ENCODE measurements around the gene NUDC. TPM values are rescaled to one million over a fixed set of nuclear protein-coding genes. Genes with fewer than 3 reads are reported as not detected.

NUDC gene
- total RNA-seq, 1 experiment from 2014 or later: 118 TPM

DNA sequence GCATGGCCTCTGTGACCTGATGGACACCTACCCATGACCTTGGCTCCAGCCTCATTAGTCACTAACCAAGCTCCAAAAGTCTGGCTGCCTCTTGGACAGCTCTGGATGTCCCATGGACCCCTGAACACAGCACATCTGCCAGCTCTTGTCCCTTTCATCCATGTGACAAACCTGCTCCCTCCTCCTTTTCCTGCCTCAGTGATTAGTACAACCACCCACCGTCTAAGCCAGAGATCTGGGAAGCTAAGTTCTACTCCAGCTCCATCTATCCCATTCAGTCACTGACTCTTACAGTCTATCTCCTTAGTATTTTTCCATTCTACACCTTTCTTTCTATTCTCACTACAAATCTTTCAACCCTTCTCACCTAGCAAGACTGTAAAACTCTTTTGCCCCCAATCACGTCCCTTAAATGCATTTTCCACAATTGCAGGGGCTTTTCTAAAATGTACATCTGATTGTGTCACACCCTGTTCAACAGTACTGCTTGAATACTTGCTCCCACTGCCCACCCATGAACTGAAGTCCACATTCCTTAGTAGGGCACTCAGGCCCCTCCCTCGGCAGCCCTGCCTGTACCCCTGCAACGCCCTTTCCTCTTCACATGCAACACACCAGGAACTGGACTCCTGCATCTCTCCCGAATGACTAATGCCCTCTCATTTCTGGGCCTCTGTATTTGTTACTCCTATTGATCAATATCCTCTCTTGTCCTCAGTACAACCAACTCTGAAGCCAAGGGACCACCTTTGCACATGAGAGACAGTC lies 38.7 kb upstream of the NUDC start (continued):
- TF ChIP-seq, protein P1, sequence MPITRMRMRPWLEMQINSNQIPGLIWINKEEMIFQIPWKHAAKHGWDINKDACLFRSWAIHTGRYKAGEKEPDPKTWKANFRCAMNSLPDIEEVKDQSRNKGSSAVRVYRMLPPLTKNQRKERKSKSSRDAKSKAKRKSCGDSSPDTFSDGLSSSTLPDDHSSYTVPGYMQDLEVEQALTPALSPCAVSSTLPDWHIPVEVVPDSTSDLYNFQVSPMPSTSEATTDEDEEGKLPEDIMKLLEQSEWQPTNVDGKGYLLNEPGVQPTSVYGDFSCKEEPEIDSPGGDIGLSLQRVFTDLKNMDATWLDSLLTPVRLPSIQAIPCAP (CRISPR knock-in tag; IDR thresholded peaks at IDR 0.05): no peak
- TF ChIP-seq ZNF232 (CRISPR knock-in tag; IDR thresholded peaks at IDR 0.05) (no peak), KAT7 (CRISPR knock-in tag; IDR thresholded peaks at IDR 0.05; ENCODE audit: borderline replicate concordance) (no peak), ZNF423 (CRISPR knock-in tag; IDR thresholded peaks at IDR 0.05) (no peak)
- TF ChIP-seq, protein P2, sequence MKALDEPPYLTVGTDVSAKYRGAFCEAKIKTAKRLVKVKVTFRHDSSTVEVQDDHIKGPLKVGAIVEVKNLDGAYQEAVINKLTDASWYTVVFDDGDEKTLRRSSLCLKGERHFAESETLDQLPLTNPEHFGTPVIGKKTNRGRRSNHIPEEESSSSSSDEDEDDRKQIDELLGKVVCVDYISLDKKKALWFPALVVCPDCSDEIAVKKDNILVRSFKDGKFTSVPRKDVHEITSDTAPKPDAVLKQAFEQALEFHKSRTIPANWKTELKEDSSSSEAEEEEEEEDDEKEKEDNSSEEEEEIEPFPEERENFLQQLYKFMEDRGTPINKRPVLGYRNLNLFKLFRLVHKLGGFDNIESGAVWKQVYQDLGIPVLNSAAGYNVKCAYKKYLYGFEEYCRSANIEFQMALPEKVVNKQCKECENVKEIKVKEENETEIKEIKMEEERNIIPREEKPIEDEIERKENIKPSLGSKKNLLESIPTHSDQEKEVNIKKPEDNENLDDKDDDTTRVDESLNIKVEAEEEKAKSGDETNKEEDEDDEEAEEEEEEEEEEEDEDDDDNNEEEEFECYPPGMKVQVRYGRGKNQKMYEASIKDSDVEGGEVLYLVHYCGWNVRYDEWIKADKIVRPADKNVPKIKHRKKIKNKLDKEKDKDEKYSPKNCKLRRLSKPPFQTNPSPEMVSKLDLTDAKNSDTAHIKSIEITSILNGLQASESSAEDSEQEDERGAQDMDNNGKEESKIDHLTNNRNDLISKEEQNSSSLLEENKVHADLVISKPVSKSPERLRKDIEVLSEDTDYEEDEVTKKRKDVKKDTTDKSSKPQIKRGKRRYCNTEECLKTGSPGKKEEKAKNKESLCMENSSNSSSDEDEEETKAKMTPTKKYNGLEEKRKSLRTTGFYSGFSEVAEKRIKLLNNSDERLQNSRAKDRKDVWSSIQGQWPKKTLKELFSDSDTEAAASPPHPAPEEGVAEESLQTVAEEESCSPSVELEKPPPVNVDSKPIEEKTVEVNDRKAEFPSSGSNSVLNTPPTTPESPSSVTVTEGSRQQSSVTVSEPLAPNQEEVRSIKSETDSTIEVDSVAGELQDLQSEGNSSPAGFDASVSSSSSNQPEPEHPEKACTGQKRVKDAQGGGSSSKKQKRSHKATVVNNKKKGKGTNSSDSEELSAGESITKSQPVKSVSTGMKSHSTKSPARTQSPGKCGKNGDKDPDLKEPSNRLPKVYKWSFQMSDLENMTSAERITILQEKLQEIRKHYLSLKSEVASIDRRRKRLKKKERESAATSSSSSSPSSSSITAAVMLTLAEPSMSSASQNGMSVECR (CRISPR knock-in tag; IDR thresholded peaks at IDR 0.05; ENCODE audit: borderline replicate concordance): no peak
- TF ChIP-seq, protein P3, sequence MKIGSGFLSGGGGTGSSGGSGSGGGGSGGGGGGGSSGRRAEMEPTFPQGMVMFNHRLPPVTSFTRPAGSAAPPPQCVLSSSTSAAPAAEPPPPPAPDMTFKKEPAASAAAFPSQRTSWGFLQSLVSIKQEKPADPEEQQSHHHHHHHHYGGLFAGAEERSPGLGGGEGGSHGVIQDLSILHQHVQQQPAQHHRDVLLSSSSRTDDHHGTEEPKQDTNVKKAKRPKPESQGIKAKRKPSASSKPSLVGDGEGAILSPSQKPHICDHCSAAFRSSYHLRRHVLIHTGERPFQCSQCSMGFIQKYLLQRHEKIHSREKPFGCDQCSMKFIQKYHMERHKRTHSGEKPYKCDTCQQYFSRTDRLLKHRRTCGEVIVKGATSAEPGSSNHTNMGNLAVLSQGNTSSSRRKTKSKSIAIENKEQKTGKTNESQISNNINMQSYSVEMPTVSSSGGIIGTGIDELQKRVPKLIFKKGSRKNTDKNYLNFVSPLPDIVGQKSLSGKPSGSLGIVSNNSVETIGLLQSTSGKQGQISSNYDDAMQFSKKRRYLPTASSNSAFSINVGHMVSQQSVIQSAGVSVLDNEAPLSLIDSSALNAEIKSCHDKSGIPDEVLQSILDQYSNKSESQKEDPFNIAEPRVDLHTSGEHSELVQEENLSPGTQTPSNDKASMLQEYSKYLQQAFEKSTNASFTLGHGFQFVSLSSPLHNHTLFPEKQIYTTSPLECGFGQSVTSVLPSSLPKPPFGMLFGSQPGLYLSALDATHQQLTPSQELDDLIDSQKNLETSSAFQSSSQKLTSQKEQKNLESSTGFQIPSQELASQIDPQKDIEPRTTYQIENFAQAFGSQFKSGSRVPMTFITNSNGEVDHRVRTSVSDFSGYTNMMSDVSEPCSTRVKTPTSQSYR (CRISPR knock-in tag; IDR thresholded peaks at IDR 0.05): no peak

DNA sequence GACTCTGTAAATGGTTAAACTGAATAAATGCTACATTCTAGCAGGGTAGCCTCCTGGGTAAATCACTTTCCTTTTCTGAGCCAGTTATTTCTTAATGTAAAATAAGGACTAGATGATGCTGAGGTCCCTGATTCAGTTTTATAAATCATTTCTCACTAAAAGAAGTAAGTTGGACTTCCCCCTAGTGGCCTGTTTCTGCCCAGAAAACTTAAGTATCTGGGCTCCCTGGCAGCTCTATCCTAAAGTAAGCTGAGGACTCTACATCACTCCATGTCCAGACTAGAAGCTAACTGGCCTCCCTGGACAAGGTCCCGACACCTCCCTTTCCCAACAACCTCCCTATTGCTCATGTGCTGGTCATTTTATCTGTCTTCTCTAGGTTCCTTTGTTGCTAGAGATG lies 34.4 kb upstream of the NUDC start:
- H3K27ac Mint-ChIP-seq: peak overlapping the region; percentile 55; the same call in 1 of the 2 replicates
- H3K4me3 Mint-ChIP-seq: peak overlapping the region; percentile 29
- ATAC-seq: no peak
- H3K36me3 Mint-ChIP-seq: peaks cover 55% of the 10 kb centered on the region
- H3K27me3 Mint-ChIP-seq (ENCODE audit: low read depth): no peaks in the 10 kb centered on the region
- DNase-seq (ENCODE audit: low spot score): no peak
- no peaks in the 10 kb centered on the region for H3K9me3 Mint-ChIP-seq
- no peak for TF ChIP-seq SP1 (CRISPR knock-in tag; conservative IDR thresholded peaks at IDR 0.05)
- TF ChIP-seq, protein P4, sequence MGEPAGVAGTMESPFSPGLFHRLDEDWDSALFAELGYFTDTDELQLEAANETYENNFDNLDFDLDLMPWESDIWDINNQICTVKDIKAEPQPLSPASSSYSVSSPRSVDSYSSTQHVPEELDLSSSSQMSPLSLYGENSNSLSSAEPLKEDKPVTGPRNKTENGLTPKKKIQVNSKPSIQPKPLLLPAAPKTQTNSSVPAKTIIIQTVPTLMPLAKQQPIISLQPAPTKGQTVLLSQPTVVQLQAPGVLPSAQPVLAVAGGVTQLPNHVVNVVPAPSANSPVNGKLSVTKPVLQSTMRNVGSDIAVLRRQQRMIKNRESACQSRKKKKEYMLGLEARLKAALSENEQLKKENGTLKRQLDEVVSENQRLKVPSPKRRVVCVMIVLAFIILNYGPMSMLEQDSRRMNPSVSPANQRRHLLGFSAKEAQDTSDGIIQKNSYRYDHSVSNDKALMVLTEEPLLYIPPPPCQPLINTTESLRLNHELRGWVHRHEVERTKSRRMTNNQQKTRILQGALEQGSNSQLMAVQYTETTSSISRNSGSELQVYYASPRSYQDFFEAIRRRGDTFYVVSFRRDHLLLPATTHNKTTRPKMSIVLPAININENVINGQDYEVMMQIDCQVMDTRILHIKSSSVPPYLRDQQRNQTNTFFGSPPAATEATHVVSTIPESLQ (CRISPR knock-in tag; IDR thresholded peaks at IDR 0.05): no peak
- TF ChIP-seq SOX15 (CRISPR knock-in tag; IDR thresholded peaks at IDR 0.05): no peak
- TF ChIP-seq, protein P5, sequence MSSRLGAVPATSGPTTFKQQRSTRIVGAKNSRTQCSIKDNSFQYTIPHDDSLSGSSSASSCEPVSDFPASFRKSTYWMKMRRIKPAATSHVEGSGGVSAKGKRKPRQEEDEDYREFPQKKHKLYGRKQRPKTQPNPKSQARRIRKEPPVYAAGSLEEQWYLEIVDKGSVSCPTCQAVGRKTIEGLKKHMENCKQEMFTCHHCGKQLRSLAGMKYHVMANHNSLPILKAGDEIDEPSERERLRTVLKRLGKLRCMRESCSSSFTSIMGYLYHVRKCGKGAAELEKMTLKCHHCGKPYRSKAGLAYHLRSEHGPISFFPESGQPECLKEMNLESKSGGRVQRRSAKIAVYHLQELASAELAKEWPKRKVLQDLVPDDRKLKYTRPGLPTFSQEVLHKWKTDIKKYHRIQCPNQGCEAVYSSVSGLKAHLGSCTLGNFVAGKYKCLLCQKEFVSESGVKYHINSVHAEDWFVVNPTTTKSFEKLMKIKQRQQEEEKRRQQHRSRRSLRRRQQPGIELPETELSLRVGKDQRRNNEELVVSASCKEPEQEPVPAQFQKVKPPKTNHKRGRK (CRISPR knock-in tag; IDR thresholded peaks at IDR 0.05; ENCODE audit: borderline replicate concordance): no peak
- TF ChIP-seq FOXK1 (CRISPR knock-in tag; IDR thresholded peaks at IDR 0.05): no peak
- TF ChIP-seq, protein P6, sequence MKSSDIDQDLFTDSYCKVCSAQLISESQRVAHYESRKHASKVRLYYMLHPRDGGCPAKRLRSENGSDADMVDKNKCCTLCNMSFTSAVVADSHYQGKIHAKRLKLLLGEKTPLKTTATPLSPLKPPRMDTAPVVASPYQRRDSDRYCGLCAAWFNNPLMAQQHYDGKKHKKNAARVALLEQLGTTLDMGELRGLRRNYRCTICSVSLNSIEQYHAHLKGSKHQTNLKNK (CRISPR knock-in tag; IDR thresholded peaks at IDR 0.05): no peak
- TF ChIP-seq ZNF121 (CRISPR knock-in tag; IDR thresholded peaks at IDR 0.05): no peak
- no peak for TF ChIP-seq RORB (CRISPR knock-in tag; IDR thresholded peaks at IDR 0.05)
- TF ChIP-seq GRHL2 (CRISPR knock-in tag; IDR thresholded peaks at IDR 0.05; ENCODE audit: insufficient replicate concordance, severe bottlenecking): no peak
- no peak for TF ChIP-seq ZNF423 (CRISPR knock-in tag; IDR thresholded peaks at IDR 0.05)
- no peak for TF ChIP-seq ZNF396 (CRISPR knock-in tag; IDR thresholded peaks at IDR 0.05; ENCODE audit: borderline replicate concordance)
- no peak for TF ChIP-seq ZNF263 (CRISPR knock-in tag; IDR thresholded peaks at IDR 0.05; ENCODE audit: low read depth)
- H3K4me1 Mint-ChIP-seq: peaks cover 8% of the 10 kb centered on the region
- CTCF ChIA-PET: interaction anchor here (0.6 to 1.7 kb wide), 15 partner anchors 9 to 470 kb away, joined by 3 to 12 read pairs (median 5); partner anchors contain the start of gene GPATCH3
- POLR2A ChIA-PET: interaction anchor here (0.7 kb wide), 1 partner anchor 100 kb away, joined by 3 read pairs; no protein-coding TSS in a partner anchor
